Bronchial epithelial cell (primary cell): ENCODE results near the gene NISCH. TPM values are rescaled to one million over a fixed set of nuclear protein-coding genes. Genes with fewer than 3 reads are reported as not detected.
A peak's percentile ranks its signal among the peaks of the same experiment; 100 is the strongest.

ENCODE experiments used
- DNase-seq: peaks from one replicate; pipeline ENCODE4 v3.0.0-alpha.2; 2010; ENCODE audit warnings: low read depth
- FAIRE-seq: peaks from 2 replicates; lab custom pipeline; 2011; peaks lifted over from hg19 to GRCh38; lab: Jason Lieb, UNC
- H3K27me3 ChIP-seq: 2 replicates; pipeline ENCODE4 v1.5.1; 2011; ENCODE audit warnings: low read length; ENCODE audit not compliant: control insufficient read depth, insufficient read depth
- H3K36me3 ChIP-seq: 2 replicates; pipeline ENCODE4 v1.5.1; 2011; ENCODE audit warnings: low read length; ENCODE audit not compliant: control insufficient read depth, insufficient read depth
- H3K4me3 ChIP-seq: 2 replicates; pipeline ENCODE4 v1.5.1; 2011; ENCODE audit warnings: mild to moderate bottlenecking, low read depth, low read length, control low read depth
- total RNA-seq: library from RNA; depleted of rRNA; stranded (reverse); fragments of >200 nt; gene quantifications from 2 replicates; pipeline ENCODE4 v1.2.1, GENCODE V29; 2014
- TF ChIP-seq, protein P1 (sequence below): IDR thresholded peaks from 2 replicates; pipeline ENCODE4 v1.5.1; 2011; ENCODE audit warnings: mild to moderate bottlenecking, moderate library complexity, low read length, control low read depth, inconsistent platforms; ENCODE audit not compliant: insufficient read depth, severe bottlenecking

Gene NISCH
- total RNA-seq, 1 donor from 2014 or later, result 30.5 TPM

DNA sequence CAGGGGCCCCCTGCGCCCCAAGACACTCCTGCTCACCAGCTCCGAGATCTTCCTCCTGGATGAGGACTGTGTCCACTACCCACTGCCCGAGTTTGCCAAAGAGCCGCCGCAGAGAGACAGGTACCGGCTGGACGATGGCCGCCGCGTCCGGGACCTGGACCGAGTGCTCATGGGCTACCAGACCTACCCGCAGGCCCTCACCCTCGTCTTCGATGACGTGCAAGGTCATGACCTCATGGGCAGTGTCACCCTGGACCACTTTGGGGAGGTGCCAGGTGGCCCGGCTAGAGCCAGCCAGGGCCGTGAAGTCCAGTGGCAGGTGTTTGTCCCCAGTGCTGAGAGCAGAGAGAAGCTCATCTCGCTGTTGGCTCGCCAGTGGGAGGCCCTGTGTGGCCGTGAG lies 36.7 kb downstream of the NISCH start:
- FAIRE-seq (no peak), DNase-seq (no peak)
- H3K27me3 ChIP-seq, result no peaks in the 10 kb centered on the region
- no peak overlapping the region for H3K4me3 ChIP-seq
- H3K36me3 ChIP-seq, result peaks cover 36% of the 10 kb centered on the region
- TF ChIP-seq, protein P1, sequence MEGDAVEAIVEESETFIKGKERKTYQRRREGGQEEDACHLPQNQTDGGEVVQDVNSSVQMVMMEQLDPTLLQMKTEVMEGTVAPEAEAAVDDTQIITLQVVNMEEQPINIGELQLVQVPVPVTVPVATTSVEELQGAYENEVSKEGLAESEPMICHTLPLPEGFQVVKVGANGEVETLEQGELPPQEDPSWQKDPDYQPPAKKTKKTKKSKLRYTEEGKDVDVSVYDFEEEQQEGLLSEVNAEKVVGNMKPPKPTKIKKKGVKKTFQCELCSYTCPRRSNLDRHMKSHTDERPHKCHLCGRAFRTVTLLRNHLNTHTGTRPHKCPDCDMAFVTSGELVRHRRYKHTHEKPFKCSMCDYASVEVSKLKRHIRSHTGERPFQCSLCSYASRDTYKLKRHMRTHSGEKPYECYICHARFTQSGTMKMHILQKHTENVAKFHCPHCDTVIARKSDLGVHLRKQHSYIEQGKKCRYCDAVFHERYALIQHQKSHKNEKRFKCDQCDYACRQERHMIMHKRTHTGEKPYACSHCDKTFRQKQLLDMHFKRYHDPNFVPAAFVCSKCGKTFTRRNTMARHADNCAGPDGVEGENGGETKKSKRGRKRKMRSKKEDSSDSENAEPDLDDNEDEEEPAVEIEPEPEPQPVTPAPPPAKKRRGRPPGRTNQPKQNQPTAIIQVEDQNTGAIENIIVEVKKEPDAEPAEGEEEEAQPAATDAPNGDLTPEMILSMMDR, result no peak

DNA sequence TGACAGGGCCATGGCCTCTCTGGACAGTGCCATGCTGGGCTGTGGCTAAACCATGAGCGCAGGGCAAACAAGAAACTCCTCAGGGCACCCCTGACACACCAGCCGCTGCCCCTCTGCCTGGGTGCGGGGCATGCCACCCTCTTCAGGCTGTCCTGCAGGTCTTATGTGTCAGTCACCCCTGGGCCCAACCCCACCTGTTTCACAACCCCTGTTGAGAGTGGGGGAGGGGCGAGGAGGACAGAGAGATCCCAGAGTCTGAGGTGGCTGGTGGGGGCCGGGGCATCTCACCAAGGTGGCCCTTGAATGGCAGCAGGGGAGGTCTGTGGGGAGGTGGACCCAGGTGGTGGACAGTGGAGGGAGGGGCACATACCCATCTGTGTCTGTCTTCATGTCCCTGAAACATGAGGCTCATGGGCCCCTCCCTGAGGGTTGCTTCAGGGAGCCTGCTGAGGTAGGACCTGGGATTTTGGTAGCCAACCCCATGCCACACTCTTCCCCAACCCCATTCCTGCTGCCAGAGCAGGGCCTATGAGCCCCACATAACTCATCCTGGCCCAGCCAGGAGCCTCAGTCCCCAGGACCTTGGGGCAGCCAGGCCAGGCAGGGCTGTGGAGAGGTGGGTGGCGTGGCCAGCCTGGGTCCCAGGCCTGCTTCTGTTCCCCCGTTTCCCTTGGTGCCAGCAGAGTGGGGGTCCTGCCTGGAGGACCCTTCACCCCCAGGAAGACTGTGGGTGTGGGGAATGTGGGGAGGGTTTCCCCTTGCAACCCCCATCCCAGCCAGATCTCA lies 38.0 kb downstream of the NISCH start:
- peaks cover 26% of the 10 kb centered on the region for H3K36me3 ChIP-seq
- no peak for FAIRE-seq

DNA sequence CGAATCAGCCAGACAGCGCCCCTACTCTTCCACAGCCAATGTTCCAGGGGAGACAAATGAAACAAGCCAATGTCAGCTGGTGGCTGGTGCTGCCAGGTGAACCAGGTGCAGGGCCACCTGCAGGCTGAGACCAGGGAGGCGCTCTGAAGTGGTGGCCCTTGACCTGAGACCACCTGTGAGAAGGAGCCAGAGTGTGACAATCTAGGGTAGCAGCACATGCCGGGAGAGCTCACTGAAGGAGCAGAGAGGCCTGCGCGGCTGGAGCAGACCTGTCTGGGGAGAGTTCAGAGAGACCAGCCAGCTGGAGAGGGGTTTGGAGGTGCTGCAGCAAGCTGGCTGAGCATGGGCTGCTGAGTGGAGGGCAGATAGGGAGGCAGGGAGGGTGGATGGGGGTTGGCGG lies 39.0 kb downstream of the NISCH start:
- DNase-seq (no peak), FAIRE-seq (no peak)
- TF ChIP-seq, protein P1, result no peak
- H3K4me3 ChIP-seq, result no peak overlapping the region
- H3K36me3 ChIP-seq, result peaks cover 20% of the 10 kb centered on the region
- no peaks in the 10 kb centered on the region for H3K27me3 ChIP-seq

More for the DNA sequence above, 38.0 kb downstream of the NISCH start:
- Histone ChIP-seq H3K4me3 (no peak overlapping the region), H3K27me3 (no peaks in the 10 kb centered on the region)
- no peak for DNase-seq
- TF ChIP-seq, protein P1, result no peak

DNA sequence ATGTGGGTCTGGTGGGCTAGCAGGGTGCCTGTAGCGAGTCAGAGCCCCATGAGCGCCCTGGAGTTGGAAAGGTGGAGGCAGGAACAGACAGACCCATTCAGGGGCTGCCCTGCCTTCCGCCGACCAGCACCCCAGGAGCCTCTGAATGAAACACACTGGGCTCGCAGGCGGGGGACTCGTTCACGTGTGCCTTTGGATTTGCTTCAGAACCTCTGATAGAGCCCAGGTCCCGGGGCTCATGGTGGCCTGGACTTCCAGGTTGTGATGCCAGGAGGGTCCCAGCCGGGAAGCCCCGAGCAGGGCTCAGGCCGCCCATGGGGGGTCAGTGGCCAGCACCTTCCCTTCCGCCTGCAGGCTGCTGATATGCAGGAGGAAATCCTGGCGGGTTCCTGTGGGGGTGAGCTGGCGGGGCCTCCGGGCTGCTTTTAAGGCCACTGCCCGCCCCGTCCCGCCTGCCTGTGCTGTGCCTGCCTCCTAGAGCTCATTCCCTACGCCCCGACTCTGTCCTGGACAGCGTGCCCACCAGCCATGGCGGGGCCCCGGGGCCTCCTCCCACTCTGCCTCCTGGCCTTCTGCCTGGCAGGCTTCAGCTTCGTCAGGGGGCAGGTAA lies 39.6 kb downstream of the NISCH start, which contains the start of gene STAB1:
STAB1 (plus strand) TSS at position 453 of the 610 bp plus-strand sequence; CDS start at position 529, 76 bp downstream.
- no peak for DNase-seq
- TF ChIP-seq, protein P1, result no peak
- no peak for FAIRE-seq
- Histone ChIP-seq H3K36me3 (peaks cover 15% of the 10 kb centered on the region), H3K27me3 (no peaks in the 10 kb centered on the region), H3K4me3 (no peak within 1 kb of the TSS)

DNA sequence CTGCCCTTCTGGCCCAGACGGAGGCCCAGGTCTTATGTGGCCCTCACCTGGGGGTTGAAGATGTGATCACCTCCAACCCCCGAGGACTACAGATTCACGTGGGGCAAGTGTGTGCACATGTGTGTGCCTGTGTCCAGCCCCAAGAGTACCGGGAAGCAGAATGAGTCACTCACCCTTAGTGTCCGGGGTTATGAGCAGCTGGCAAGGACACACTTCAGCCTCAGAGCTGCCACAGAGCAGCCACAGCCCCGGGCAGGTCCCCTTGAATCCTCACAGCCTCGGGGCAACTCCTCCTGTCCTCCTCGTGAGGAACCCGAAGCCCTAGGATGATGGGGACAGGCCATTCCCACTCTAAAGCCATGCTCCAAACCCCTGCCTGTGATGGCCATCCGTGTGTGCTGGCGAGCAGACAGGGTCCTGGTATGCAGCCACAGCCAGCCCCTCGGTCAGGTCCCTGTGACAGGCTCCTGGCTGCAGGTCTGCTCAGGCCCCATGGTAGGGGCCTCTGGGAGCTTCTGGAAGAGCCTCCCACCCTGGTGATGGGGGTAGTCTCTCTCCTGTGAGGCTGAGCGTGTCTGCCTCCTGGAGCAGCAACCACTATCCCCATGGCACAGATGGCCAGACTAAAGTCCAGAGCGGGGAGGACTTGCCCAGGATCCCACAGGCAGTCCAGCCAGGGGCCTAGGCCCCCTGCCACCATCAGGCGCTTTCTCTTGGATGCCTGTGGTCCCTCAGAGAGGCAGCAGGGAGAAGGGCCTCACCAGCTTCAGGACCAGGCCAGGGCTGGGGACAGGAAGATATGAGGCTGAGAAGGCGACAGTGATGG lies 40.6 kb downstream of the NISCH start:
- peak; percentile 51 for DNase-seq
- FAIRE-seq, result no peak

More for the DNA sequence above, 40.6 kb downstream of the NISCH start:
- no peak overlapping the region for H3K4me3 ChIP-seq
- H3K36me3 ChIP-seq, result peaks cover 8% of the 10 kb centered on the region
- no peaks in the 10 kb centered on the region for H3K27me3 ChIP-seq
- TF ChIP-seq, protein P1, result no peak
